Measurements from ENCODE around the gene SF3B6.

- TF ChIP-seq CTCF (IDR thresholded peaks at IDR 0.05; ENCODE audit: insufficient read depth, low read length) (no peak), POLR2AphosphoS5 (IDR thresholded peaks at IDR 0.05; ENCODE audit: low read depth) (no peak), GABPA (IDR thresholded peaks at IDR 0.05; ENCODE audit: low read depth) (no peak), REST (IDR thresholded peaks at IDR 0.05; ENCODE audit: insufficient replicate concordance, low read depth) (peak; percentile 37)
Measured at GRCh38 chr2:24076849-24077534, 866 bp upstream of the SF3B6 start.

All from HL-60 (cell line).